SK-N-MC (cell line): ENCODE measurements around the gene BAG3.

Experiments used
- EZH2 ChIP-seq: fragments of 200-600 bp; sonication (generic); IDR thresholded peaks from one replicate; pipeline ENCODE4 v1.6.1; 2017; ENCODE audit warnings: antibody characterized with exemption
- FOXP2 ChIP-seq: optimal IDR thresholded peaks from 2 replicates; pipeline ENCODE3; 2011; ENCODE audit warnings: mild to moderate bottlenecking, moderate library complexity; ENCODE audit not compliant: insufficient read depth; ENCODE audit errors: extremely low read length, control extremely low read depth
- POLR2AphosphoS5 ChIP-seq: IDR thresholded peaks from 2 replicates; pipeline ENCODE4 v1.6.1; 2012; ENCODE audit warnings: mild to moderate bottlenecking, low read depth, low read length, borderline replicate concordance

DNA sequence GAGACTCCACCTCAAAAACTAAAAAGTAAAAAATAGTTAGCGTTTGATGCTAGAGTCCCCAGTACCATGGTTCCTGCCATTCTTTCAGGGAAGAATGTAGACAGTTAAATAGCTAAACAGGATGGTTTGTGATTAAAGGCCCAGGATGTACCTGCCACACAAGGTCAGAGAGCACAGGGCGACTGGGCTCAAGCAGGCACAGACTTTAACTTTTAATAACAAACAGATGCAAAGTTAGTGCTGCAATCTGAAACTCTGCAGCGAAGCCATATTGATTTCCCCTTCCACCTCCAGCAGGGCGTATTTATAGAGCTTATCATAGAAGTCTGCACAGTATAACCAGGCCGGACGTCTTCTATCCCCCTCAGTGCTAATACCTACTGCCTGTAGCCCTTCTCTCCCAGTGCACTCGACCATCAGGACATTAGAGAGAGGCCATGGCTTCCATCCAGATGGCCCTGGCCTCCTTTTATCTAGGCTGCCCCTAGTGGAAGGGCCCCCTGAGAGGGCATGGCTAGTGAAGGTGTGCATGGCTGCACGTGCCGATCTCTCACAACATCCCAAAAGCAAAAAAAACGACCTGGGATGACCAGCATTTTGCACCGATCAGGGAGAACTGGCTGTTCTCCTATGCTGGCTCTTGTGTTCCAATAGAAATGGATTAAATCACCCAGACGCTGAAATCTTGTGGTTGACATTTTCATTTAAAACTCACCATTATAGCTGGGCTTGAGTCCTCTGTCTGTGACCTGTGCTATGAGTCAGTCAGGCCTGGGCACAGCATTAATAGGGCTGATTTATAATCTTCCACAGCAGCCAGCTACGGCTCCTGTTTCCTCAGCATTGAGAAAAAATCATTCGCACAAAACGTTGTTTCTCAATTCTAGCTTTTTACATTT is 7.6 kb upstream of the BAG3 start:
- TF ChIP-seq POLR2AphosphoS5 (no peak), EZH2 (no peak), FOXP2 (no peak)
